ENCODE measurements around the gene MARCHF7. TPM values are rescaled to one million over a fixed set of nuclear protein-coding genes. Genes with fewer than 3 reads are reported as not detected.

The MARCHF7 gene
- total RNA-seq, 3 donors from 2014 or later = 59.0 to 75.6 (median 65.6) TPM

GRCh38 chr2:159683817-159684216 lies 28.5 kb upstream of the MARCHF7 start:
- no peaks in the 10 kb centered on the region for H3K4me1 ChIP-seq (ENCODE audit: low read depth)
- ATAC-seq = no peak
- no peaks in the 10 kb centered on the region for H3K36me3 ChIP-seq (ENCODE audit: low read depth)
- DNase-seq = no peak
- H3K4me3 ChIP-seq = no peak overlapping the region
- TF ChIP-seq CTCF (IDR thresholded peaks at IDR 0.05) = no peak
- no peaks in the 10 kb centered on the region for H3K9me3 ChIP-seq
- intact Hi-C loops (cut with DNase I, micrococcal nuclease) = no loop called here

GRCh38 chr2:159684796-159685195 lies 27.5 kb upstream of the MARCHF7 start:
- no peak for TF ChIP-seq CTCF (IDR thresholded peaks at IDR 0.05)
- no peak for ATAC-seq
- no peaks in the 10 kb centered on the region for H3K9me3 ChIP-seq
- no peak overlapping the region for H3K4me3 ChIP-seq
- no peaks in the 10 kb centered on the region for H3K4me1 ChIP-seq (ENCODE audit: low read depth)
- intact Hi-C loops (cut with DNase I, micrococcal nuclease) = no loop called here
- DNase-seq = no peak
- no peaks in the 10 kb centered on the region for H3K36me3 ChIP-seq (ENCODE audit: low read depth)

GRCh38 chr2:159694500-159695040 lies 17.7 kb upstream of the MARCHF7 start:
- ATAC-seq (no peak), DNase-seq (no peak)
- Histone ChIP-seq H3K4me3 (no peak overlapping the region), H3K36me3 (ENCODE audit: low read depth) (no peaks in the 10 kb centered on the region), H3K4me1 (ENCODE audit: low read depth) (no peaks in the 10 kb centered on the region), H3K9me3 (no peaks in the 10 kb centered on the region)
- no peak for TF ChIP-seq CTCF (IDR thresholded peaks at IDR 0.05)
- intact Hi-C loops (cut with DNase I, micrococcal nuclease) = no loop called here

- intact Hi-C loops (cut with DNase I, micrococcal nuclease) = no loop called here
- TF ChIP-seq CTCF (IDR thresholded peaks at IDR 0.05) = no peak
- no peak for ATAC-seq
Observed at GRCh38 chr2:159695795-159696448, 16.4 kb upstream of the MARCHF7 start.

GRCh38 chr2:159703491-159703890 lies 8.8 kb upstream of the MARCHF7 start:
- H3K9me3 ChIP-seq = no peaks in the 10 kb centered on the region
- H3K4me3 ChIP-seq = no peak overlapping the region
- intact Hi-C loops (cut with DNase I, micrococcal nuclease) = no loop called here
- peaks cover 9% of the 10 kb centered on the region for H3K4me1 ChIP-seq (ENCODE audit: low read depth)
- DNase-seq = no peak
- TF ChIP-seq CTCF (IDR thresholded peaks at IDR 0.05) = no peak
- H3K36me3 ChIP-seq (ENCODE audit: low read depth) = no peaks in the 10 kb centered on the region
- ATAC-seq = no peak

More at GRCh38 chr2:159695795-159696448, 16.4 kb upstream of the MARCHF7 start:
- no peaks in the 10 kb centered on the region for H3K4me1 ChIP-seq (ENCODE audit: low read depth)
- no peaks in the 10 kb centered on the region for H3K36me3 ChIP-seq (ENCODE audit: low read depth)
- no peak for DNase-seq
- no peaks in the 10 kb centered on the region for H3K9me3 ChIP-seq
- no peak overlapping the region for H3K4me3 ChIP-seq

Data from mucosa of descending colon (tissue), 3 donors.